ENCODE measurements around the gene BCR. TPM values are rescaled to one million over a fixed set of nuclear protein-coding genes. Genes with fewer than 3 reads are reported as not detected.
"Not testable (repeated sequence)": the region's sequence is repeated elsewhere in the genome, so short reads cannot be mapped to it uniquely, and the experiment has no call there.

BCR gene
- total RNA-seq, 1 donor from 2014 or later, result 30.0 TPM

DNA sequence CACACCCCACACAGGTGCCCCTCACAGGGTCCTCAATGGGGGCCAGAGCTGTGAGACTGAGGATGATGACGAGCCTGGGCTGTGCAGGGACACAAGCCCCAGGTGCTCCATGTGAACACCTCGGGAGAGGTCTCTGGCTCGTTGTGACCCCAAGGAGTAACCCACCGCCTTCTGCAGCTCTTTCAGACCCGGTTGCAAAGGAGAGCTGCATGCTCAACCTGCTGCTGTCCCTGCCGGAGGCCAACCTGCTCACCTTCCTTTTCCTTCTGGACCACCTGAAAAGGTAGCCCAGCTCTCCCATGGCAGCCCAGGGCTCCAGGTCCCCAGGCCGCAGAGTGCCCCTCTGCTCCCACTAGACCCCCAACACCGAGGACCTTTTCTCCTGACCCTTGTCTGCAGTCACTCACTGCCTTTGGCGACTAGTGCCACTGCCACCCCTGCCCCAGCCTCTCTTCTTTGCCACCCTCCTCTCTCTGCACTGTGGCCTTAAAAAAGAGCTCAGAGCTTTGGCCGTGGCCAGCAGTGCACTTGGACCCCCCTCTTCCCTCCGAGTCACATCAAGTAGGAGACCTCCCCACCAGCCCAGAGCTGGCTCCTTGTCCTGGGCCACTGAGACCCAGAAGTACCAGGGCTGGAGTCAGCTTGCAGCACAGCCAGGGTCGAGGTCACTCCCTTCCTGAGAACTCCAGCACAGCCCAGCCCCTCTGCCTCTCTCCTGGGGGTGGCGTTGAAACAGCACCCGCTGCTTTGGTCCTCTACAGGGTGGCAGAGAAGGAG is 133.7 kb downstream of the BCR start:
- H3K4me3 Mint-ChIP-seq (ENCODE audit: unreplicated experiment), result no peak overlapping the region

DNA sequence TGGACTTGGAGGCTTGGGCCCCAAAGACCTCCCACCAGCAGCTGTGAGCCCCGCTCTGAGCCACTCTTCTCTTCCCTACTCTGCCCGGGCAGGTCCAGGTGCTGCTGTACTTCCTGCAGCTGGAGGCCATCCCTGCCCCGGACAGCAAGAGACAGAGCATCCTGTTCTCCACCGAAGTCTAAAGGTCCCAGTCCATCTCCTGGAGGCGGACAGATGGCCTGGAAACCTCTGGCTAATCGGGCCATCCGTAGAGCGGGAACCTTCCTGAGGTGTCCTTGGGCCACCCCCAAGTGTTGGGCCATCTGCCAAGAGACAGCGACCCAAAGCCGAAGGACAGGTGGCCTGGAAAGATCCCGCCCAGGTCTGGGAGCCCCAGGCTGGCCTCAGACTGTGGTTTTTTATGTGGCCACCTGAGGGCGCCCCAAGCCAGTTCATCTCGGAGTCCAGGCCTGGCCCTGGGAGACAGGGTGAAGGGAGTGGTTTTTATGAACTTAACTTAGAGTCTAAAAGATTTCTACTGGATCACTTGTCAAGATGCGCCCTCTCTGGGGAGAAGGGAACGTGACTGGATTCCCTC is 135.1 kb downstream of the BCR start:
- Mint-ChIP-seq H3K4me1 (ENCODE audit: low read depth) (peaks cover 4% of the 10 kb centered on the region), H3K4me3 (ENCODE audit: unreplicated experiment) (no peak overlapping the region), H3K27me3 (ENCODE audit: low read depth) (no peaks in the 10 kb centered on the region), H3K36me3 (ENCODE audit: low read depth) (peaks cover 3% of the 10 kb centered on the region), H3K27ac (ENCODE audit: unreplicated experiment) (no peak overlapping the region), H3K9me3 (ENCODE audit: low read depth) (no peaks in the 10 kb centered on the region)
- TF ChIP-seq, protein P1, sequence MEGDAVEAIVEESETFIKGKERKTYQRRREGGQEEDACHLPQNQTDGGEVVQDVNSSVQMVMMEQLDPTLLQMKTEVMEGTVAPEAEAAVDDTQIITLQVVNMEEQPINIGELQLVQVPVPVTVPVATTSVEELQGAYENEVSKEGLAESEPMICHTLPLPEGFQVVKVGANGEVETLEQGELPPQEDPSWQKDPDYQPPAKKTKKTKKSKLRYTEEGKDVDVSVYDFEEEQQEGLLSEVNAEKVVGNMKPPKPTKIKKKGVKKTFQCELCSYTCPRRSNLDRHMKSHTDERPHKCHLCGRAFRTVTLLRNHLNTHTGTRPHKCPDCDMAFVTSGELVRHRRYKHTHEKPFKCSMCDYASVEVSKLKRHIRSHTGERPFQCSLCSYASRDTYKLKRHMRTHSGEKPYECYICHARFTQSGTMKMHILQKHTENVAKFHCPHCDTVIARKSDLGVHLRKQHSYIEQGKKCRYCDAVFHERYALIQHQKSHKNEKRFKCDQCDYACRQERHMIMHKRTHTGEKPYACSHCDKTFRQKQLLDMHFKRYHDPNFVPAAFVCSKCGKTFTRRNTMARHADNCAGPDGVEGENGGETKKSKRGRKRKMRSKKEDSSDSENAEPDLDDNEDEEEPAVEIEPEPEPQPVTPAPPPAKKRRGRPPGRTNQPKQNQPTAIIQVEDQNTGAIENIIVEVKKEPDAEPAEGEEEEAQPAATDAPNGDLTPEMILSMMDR (IDR thresholded peaks at IDR 0.05), result peak; percentile 88
- no peak for DNase-seq (ENCODE audit: low spot score)

More for the DNA sequence above, 133.7 kb downstream of the BCR start:
- Mint-ChIP-seq H3K27ac (ENCODE audit: unreplicated experiment) (no peak overlapping the region), H3K36me3 (ENCODE audit: low read depth) (peaks cover 3% of the 10 kb centered on the region), H3K9me3 (ENCODE audit: low read depth) (no peaks in the 10 kb centered on the region), H3K4me1 (ENCODE audit: low read depth) (peaks cover 7% of the 10 kb centered on the region), H3K27me3 (ENCODE audit: low read depth) (no peaks in the 10 kb centered on the region)
- TF ChIP-seq, protein P1 (IDR thresholded peaks at IDR 0.05), result no peak
- DNase-seq (ENCODE audit: low spot score), result no peak

DNA sequence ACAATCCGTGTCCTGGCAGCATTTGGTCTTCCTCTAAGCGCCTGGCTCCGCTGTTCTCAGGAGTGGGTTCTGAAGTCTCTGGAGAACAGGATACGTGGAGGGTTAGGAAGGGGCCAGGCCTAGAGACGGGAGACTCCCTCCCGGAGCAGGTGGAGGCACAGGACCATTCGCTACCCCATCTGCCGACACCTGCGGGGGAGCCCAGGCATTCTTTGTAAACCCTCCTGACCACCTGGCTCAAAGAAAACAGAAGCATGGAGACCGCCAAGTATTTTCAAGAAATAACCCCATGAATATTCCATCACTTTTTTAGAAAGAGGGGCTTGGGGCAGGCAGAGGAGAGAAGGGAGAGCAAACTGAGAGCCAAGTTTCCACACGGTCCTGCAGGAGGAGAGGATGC is 136.3 kb downstream of the BCR start:
- H3K27me3 Mint-ChIP-seq (ENCODE audit: low read depth); H3K36me3 Mint-ChIP-seq (ENCODE audit: low read depth); H3K4me3 Mint-ChIP-seq (ENCODE audit: unreplicated experiment); DNase-seq (ENCODE audit: low spot score); H3K9me3 Mint-ChIP-seq (ENCODE audit: low read depth); H3K4me1 Mint-ChIP-seq (ENCODE audit: low read depth); H3K27ac Mint-ChIP-seq (ENCODE audit: unreplicated experiment): not testable (repeated sequence)

DNA sequence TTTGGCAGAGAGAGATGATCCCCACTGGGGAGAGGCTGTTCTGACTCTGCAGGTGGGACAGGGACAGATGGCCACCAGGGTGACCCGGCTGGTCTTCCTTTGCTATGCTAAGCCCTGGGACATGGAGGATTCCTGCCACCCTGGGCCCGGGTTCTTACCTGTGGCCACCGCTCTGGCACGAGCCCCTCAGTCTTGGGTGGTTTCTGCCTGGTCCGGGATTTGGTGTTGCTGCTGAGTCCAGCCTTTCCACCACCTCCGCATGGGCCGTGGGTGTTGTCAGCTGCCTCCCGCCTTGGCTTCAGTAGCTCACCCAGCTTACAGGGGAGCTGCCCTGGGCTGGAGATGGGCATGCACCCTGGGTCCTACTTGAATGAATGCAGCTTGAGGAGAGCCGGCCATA is 138.0 kb downstream of the BCR start:
- H3K27ac Mint-ChIP-seq (ENCODE audit: unreplicated experiment); DNase-seq (ENCODE audit: low spot score); H3K4me1 Mint-ChIP-seq (ENCODE audit: low read depth); H3K27me3 Mint-ChIP-seq (ENCODE audit: low read depth); H3K4me3 Mint-ChIP-seq (ENCODE audit: unreplicated experiment); H3K9me3 Mint-ChIP-seq (ENCODE audit: low read depth); H3K36me3 Mint-ChIP-seq (ENCODE audit: low read depth): not testable (repeated sequence)

DNA sequence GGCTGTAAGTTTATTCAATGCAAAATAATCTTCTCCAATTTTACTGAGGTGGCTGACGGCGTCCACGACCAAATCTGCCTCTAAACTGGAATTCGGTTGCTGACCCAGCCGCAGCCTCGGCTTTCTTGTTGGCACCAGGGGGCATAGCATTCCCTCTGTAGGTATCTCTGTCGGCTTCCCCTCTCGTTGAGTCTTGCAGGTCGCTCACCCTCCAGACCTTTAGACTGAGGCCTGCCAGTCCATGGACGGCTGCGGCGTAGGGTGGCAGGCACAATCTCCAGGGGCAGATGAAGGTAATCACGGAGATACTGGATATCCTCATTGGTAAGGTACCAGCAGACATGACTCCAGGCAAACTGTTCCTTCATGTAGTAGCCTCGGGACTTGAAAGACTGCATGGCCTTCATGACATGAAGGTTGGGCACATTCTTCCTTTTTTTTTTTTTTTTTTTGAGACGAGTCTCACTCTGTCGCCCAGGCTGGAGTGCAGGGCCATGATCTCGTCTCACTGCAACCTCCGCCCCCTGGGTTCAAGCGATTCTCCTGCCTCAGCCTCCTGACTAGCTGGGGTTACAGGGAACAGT is 142.3 kb downstream of the BCR start:
- not testable (repeated sequence) for H3K36me3 Mint-ChIP-seq (ENCODE audit: low read depth); H3K4me1 Mint-ChIP-seq (ENCODE audit: low read depth); H3K4me3 Mint-ChIP-seq (ENCODE audit: unreplicated experiment); H3K27me3 Mint-ChIP-seq (ENCODE audit: low read depth); H3K9me3 Mint-ChIP-seq (ENCODE audit: low read depth); H3K27ac Mint-ChIP-seq (ENCODE audit: unreplicated experiment); DNase-seq (ENCODE audit: low spot score)
- TF ChIP-seq, protein P1 (IDR thresholded peaks at IDR 0.05), result peak; percentile 43

DNA sequence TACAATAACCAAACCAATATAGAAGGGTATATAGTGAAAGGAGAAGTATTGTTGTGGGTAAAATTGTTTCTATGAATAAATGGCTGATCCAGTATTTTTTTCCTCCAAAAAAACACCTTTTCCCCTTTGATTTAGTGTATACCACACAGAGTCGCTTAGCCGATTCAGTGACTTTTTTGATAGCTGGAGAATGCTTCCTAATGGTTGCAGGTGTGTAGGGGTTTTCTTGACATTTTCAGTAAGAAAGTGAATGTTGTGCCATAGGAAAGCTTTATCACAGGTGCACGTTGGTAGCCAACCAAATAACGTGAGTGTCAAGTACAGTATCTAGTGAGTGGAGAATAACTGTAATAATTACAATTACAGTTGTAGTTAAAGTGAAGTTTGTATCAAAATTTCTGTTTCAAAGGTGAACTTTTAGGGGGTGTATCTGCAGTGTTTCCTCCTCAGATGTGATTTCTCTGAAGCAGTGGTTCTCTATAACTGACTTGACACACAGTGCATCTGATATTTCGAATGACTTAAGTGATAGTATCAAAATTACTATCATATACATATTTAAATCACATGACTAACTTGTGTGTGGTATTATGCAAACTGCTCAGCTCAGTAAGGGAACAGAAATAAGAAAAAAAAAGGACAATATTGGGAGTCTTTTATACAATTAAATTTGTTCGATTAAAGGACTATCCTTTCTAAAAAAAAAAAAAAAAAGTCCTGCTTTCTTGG is 143.8 kb downstream of the BCR start:
- H3K4me1 Mint-ChIP-seq (ENCODE audit: low read depth); H3K36me3 Mint-ChIP-seq (ENCODE audit: low read depth); H3K27me3 Mint-ChIP-seq (ENCODE audit: low read depth); H3K27ac Mint-ChIP-seq (ENCODE audit: unreplicated experiment); DNase-seq (ENCODE audit: low spot score); H3K4me3 Mint-ChIP-seq (ENCODE audit: unreplicated experiment); H3K9me3 Mint-ChIP-seq (ENCODE audit: low read depth): not testable (repeated sequence)
